ENCODE measurements around the gene DUSP5.

DUSP5 gene, protein sequence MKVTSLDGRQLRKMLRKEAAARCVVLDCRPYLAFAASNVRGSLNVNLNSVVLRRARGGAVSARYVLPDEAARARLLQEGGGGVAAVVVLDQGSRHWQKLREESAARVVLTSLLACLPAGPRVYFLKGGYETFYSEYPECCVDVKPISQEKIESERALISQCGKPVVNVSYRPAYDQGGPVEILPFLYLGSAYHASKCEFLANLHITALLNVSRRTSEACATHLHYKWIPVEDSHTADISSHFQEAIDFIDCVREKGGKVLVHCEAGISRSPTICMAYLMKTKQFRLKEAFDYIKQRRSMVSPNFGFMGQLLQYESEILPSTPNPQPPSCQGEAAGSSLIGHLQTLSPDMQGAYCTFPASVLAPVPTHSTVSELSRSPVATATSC

DNA sequence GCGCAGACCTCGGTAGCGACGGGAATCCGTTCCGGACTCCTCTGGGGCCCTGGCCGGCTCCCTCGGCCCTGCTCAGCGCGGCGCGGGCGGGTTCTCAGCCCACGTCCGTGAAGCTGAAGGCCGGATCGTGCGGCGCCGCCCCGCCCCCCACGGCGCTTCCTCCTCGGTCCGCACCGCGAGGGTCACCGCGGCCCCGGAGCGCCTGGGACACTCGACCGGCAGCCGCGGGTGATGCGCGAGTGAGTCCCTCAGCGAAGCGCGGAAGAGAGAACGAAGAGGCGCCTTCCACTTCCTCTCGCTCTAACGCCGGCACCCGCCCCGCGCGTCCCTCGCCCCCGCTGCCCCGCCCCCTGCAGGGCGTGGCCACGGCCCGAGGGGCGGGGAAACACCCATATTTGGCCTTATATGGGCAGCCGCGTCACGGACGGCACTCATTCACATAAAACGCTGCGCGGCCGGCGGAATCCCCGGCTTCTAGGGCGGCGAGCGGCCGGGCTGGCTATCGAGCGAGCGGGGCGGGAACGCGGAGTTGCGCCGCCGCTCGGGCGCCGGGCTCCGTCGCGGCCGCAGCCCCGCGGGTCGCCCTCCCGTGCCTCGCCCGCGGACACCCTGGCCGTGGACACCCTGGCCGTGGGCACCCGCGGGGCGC, at the start of gene DUSP5:
Gene DUSP5, plus strand, starts transcription at position 470 of the 649 bp plus-strand sequence. CDS start 215 bp downstream, outside the sequence.
- peak within 1 kb of the TSS; percentile 59 for H3K9ac ChIP-seq (ENCODE audit: low read length)
- H3K9me3 ChIP-seq (ENCODE audit: control insufficient read depth, low read depth, low read length), result no peaks in the 10 kb centered on the region
- peaks cover 39% of the 10 kb centered on the region for H3K4me1 ChIP-seq (ENCODE audit: control insufficient read depth, low read depth, low read length)
- peaks cover 40% of the 10 kb centered on the region for H3K27me3 ChIP-seq (ENCODE audit: control insufficient read depth, insufficient read depth, low read length)
- no peak within 1 kb of the TSS for H3K27ac ChIP-seq (ENCODE audit: low read length)
- peak within 1 kb of the TSS; percentile 68 for H3K4me3 ChIP-seq (ENCODE audit: low read length)
- no peaks in the 10 kb centered on the region for H3K36me3 ChIP-seq (ENCODE audit: control insufficient read depth, low read depth, low read length)

DNA sequence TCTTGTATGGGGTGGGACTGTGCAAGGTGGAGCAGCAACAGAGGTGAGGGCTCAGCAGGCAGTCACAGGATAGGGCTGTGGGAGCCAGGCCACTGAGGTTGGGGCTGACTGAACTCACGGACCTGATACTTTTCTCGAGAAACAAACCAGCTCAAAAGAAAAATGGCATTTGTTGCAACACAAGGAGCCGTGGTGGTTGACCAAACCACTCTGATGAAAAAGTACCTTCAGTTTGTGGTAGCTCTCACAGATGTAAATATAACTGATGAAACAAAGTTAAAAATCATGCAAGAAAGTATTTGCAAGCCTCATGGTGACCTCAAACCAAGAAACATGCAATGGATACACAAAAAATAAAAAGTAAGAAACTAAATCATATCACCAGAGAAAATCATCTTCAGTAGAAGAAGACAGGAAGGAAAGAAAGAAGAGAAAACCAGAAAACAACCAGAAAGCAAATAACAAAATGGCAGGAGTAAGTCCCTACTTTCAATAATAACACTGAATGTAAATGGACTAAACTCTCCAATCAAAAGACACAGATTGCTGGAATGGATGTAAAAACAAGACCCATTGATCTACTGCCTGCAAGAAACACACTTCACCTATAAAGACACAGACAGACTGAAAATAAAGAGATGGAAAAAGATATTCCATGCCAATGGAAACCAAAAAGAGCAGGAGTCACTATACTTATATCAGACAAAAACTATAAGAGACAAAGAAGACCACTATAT, 48.9 kb upstream of the DUSP5 start:
- Histone ChIP-seq H3K36me3 (ENCODE audit: control insufficient read depth, low read depth, low read length) (no peaks in the 10 kb centered on the region), H3K9ac (ENCODE audit: low read length) (no peak overlapping the region), H3K27ac (ENCODE audit: low read length) (no peak overlapping the region), H3K27me3 (ENCODE audit: control insufficient read depth, insufficient read depth, low read length) (no peaks in the 10 kb centered on the region), H3K9me3 (ENCODE audit: control insufficient read depth, low read depth, low read length) (no peaks in the 10 kb centered on the region), H3K4me3 (ENCODE audit: low read length) (no peak overlapping the region), H3K4me1 (ENCODE audit: control insufficient read depth, low read depth, low read length) (no peaks in the 10 kb centered on the region)

DNA sequence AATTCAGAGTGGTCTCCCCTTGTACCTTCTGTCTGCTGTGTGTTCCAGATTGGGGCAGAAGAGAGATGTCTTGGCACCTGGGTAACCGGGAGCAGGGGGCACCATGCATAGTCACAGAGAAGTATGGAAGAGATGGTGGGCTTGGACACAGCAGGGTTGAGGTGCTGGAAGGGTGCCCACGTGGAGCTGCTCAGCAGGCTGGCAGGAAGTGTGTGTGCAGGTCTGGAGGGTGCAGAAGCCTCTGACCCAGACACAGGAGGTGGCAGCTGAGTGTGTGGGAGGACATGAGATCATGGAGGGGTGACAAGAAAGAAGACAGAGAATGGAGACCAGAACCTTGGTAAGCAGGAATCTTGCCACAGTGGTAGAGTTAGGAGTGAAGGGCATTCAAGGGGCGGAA, 42.3 kb upstream of the DUSP5 start:
- H3K9ac ChIP-seq (ENCODE audit: low read length), result no peak overlapping the region

DNA sequence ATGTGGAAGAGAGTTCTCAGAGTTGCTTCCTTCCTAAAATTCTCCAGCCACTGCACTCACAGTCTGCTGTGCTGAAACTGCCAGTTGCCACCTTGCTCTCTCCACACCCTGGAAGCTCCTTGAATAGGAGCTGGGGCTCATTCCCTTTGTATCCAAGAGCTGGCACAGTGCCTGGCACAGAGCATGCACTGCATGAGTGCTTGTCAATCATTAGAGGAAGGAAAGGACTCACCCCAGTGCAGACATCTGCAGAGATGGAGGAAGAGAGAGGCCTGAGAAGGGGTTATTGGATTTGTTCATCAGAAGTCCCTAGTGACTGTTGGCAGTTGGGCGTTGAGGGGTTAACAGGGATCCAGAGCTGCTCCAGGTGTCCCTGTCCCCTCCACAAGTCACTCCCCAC, 41.7 kb upstream of the DUSP5 start:
- Histone ChIP-seq H3K4me3 (ENCODE audit: low read length) (no peak overlapping the region), H3K27ac (ENCODE audit: low read length) (no peak overlapping the region), H3K4me1 (ENCODE audit: control insufficient read depth, low read depth, low read length) (no peaks in the 10 kb centered on the region), H3K9me3 (ENCODE audit: control insufficient read depth, low read depth, low read length) (no peaks in the 10 kb centered on the region), H3K9ac (ENCODE audit: low read length) (no peak overlapping the region), H3K36me3 (ENCODE audit: control insufficient read depth, low read depth, low read length) (no peaks in the 10 kb centered on the region), H3K27me3 (ENCODE audit: control insufficient read depth, insufficient read depth, low read length) (no peaks in the 10 kb centered on the region)

More for the DNA sequence above, 42.3 kb upstream of the DUSP5 start:
- Histone ChIP-seq H3K9me3 (ENCODE audit: control insufficient read depth, low read depth, low read length) (no peaks in the 10 kb centered on the region), H3K36me3 (ENCODE audit: control insufficient read depth, low read depth, low read length) (no peaks in the 10 kb centered on the region), H3K27ac (ENCODE audit: low read length) (no peak overlapping the region), H3K27me3 (ENCODE audit: control insufficient read depth, insufficient read depth, low read length) (no peaks in the 10 kb centered on the region), H3K4me1 (ENCODE audit: control insufficient read depth, low read depth, low read length) (no peaks in the 10 kb centered on the region), H3K4me3 (ENCODE audit: low read length) (no peak overlapping the region)

DNA sequence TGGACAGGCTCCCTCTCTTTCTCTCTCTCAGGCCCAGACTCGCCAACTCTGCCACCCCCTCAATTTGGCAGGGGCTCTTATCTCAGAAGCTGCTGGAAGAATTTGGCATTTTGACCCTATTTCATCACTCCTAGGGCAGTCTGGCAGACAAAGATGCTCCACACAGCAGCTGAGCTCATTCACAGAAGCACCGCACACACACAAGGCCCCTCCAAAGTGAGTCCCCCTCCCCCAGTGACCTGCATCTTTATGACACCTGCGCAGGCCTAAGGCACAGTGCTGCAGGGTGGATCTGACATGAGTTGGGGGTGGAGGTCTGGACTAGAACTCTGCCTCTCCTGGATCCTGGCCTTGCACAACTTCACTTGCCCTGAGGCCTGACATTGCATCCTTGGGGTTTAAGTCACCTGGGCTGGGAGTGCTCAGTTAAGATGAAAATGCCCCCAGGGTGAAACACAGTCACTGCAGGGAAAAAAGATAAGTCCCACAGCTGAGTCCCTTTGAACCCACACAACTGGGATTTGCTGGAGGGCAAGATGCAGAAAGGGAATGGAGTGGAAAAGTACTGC, 41.1 kb upstream of the DUSP5 start:
- Histone ChIP-seq H3K27me3 (ENCODE audit: control insufficient read depth, insufficient read depth, low read length) (no peaks in the 10 kb centered on the region), H3K4me3 (ENCODE audit: low read length) (no peak overlapping the region), H3K9me3 (ENCODE audit: control insufficient read depth, low read depth, low read length) (no peaks in the 10 kb centered on the region), H3K27ac (ENCODE audit: low read length) (no peak overlapping the region), H3K9ac (ENCODE audit: low read length) (no peak overlapping the region), H3K36me3 (ENCODE audit: control insufficient read depth, low read depth, low read length) (no peaks in the 10 kb centered on the region), H3K4me1 (ENCODE audit: control insufficient read depth, low read depth, low read length) (no peaks in the 10 kb centered on the region)

DNA sequence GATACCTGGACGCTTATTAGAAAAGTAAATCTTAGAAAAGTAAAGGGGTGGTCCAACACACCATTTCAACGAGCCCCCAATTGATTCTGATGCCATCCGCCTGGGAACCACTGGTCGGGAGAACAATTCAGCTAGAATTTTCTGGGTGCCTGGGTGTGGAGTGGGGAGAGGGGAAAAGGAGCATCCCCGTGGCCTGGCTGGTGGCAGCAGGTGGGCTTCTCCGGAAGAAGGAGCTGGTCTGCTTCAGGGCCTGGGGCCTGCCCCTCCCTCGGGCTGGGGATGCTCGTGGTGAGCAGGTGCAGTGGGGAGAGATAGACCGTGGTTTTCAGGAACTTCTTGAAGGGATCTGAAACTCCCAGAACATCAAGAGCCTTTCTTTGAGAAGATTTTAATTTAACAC, 39.9 kb upstream of the DUSP5 start:
- Histone ChIP-seq H3K9me3 (ENCODE audit: control insufficient read depth, low read depth, low read length) (no peaks in the 10 kb centered on the region), H3K27me3 (ENCODE audit: control insufficient read depth, insufficient read depth, low read length) (no peaks in the 10 kb centered on the region), H3K9ac (ENCODE audit: low read length) (no peak overlapping the region), H3K36me3 (ENCODE audit: control insufficient read depth, low read depth, low read length) (no peaks in the 10 kb centered on the region), H3K27ac (ENCODE audit: low read length) (no peak overlapping the region), H3K4me1 (ENCODE audit: control insufficient read depth, low read depth, low read length) (no peaks in the 10 kb centered on the region), H3K4me3 (ENCODE audit: low read length) (no peak overlapping the region)

DNA sequence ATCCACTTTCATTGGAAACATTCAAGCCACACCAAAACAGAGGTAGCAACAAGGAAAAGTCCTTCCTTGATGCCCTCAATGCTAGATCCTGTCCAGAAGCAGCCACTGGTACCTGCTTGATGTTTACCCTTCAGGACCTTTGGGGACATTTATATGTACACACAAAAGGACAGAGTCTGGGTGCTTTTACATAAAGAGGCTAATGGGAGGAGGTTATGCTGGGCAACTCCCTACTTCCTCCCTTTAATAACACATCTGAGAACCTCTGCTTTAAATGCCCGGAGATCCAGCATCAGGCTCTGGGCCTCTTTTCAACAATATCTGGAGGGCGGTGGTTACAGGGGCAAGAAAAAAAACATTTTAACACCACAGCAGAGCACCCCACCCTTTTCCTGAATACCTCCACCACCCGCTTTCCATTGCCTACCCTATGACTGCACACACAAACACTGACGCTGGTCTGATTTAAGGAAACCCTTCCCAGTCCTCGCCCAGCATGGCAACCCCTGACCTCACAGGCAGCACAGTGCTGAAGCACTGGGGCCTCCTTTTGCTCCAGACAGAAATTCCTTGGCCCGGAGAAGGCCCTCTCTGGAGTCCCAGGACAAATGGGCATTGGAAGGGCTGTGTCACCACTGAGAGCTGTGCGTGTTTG, 39.3 kb upstream of the DUSP5 start:
- Histone ChIP-seq H3K36me3 (ENCODE audit: control insufficient read depth, low read depth, low read length) (no peaks in the 10 kb centered on the region), H3K4me3 (ENCODE audit: low read length) (no peak overlapping the region), H3K4me1 (ENCODE audit: control insufficient read depth, low read depth, low read length) (no peaks in the 10 kb centered on the region), H3K27ac (ENCODE audit: low read length) (no peak overlapping the region), H3K9ac (ENCODE audit: low read length) (no peak overlapping the region), H3K27me3 (ENCODE audit: control insufficient read depth, insufficient read depth, low read length) (no peaks in the 10 kb centered on the region), H3K9me3 (ENCODE audit: control insufficient read depth, low read depth, low read length) (no peaks in the 10 kb centered on the region)

DNA sequence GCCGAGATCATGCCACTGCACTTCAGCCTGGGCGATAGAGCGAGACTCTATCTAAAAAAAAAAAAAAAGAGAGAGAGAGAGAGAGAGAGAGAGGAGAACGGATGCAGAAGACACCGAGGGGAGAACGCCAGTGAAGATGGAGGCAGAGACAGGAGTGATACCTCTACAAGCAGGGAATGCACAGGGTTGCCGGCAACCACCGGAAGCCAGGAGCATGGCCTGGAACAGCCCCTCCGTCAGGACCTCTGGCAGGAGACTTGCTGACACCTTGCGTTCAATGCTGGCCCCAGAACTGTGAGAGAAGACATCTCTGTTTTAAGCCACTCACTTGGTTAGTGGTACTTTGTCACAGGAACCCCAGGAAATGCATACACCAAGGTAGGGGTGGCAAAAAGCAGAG, 38.1 kb upstream of the DUSP5 start:
- Histone ChIP-seq H3K27ac (ENCODE audit: low read length) (no peak overlapping the region), H3K9ac (ENCODE audit: low read length) (no peak overlapping the region), H3K4me3 (ENCODE audit: low read length) (no peak overlapping the region), H3K27me3 (ENCODE audit: control insufficient read depth, insufficient read depth, low read length) (no peaks in the 10 kb centered on the region), H3K36me3 (ENCODE audit: control insufficient read depth, low read depth, low read length) (no peaks in the 10 kb centered on the region), H3K9me3 (ENCODE audit: control insufficient read depth, low read depth, low read length) (no peaks in the 10 kb centered on the region), H3K4me1 (ENCODE audit: control insufficient read depth, low read depth, low read length) (no peaks in the 10 kb centered on the region)

DNA sequence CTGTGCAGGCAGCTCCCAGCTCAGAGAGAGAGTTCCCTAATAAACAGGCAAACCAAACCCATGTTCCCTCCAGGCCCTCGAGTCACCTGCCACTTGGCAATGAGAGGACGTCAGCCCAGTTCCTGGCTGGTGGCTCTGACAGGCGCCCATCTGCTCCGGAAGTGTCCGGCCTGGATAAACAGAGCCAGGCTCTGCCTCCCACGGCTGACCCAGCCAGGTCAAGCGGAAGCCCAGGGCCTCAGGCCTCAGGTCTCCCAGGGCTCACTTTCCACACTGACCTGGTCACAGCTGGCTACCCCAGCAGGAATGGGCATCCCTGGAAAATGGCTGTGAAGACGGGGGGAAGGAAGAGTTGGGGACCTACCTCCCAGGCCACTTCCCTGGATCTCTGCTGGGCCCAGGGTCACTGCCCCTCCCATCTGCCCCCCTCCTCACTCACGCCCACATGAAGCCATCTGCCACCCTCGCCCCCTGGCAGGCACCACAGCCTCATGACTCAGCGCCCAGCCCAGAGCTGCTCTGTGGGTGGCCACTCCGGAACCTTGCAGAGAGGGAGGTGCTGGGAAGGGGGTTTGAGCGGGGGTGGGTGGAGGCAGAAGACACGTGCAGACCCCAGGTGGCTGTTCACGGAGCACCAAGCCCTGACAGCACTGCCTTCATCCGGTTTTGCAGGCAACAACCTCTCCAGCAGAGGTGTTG, 37.4 kb upstream of the DUSP5 start:
- no peaks in the 10 kb centered on the region for H3K4me1 ChIP-seq (ENCODE audit: control insufficient read depth, low read depth, low read length)
- no peaks in the 10 kb centered on the region for H3K27me3 ChIP-seq (ENCODE audit: control insufficient read depth, insufficient read depth, low read length)
- no peak overlapping the region for H3K4me3 ChIP-seq (ENCODE audit: low read length)
- H3K9ac ChIP-seq (ENCODE audit: low read length), result no peak overlapping the region
- no peak overlapping the region for H3K27ac ChIP-seq (ENCODE audit: low read length)
- H3K9me3 ChIP-seq (ENCODE audit: control insufficient read depth, low read depth, low read length), result no peaks in the 10 kb centered on the region
- H3K36me3 ChIP-seq (ENCODE audit: control insufficient read depth, low read depth, low read length), result no peaks in the 10 kb centered on the region

DNA sequence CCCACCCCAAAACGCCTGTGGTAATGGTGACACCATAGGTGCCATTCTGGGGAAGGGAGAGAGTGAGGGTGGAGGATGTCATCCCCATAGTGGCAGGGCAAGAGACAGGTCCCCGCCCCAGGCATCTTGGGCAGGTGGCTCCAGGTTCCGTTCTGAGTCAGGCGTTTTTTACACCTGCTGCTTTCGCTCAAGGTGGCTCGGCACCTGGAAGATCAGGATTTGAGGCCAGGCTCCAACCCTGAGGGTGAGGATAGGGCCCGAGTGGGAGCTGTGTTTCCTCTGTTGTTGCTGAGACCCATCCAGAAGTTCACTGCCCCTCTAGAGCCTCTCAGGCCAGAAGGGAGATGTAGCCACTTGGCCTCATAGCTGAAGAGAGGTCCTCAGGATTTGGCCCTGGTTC, 36.6 kb upstream of the DUSP5 start:
- Histone ChIP-seq H3K4me1 (ENCODE audit: control insufficient read depth, low read depth, low read length) (no peaks in the 10 kb centered on the region), H3K4me3 (ENCODE audit: low read length) (no peak overlapping the region), H3K36me3 (ENCODE audit: control insufficient read depth, low read depth, low read length) (no peaks in the 10 kb centered on the region), H3K27ac (ENCODE audit: low read length) (no peak overlapping the region), H3K27me3 (ENCODE audit: control insufficient read depth, insufficient read depth, low read length) (no peaks in the 10 kb centered on the region), H3K9me3 (ENCODE audit: control insufficient read depth, low read depth, low read length) (no peaks in the 10 kb centered on the region), H3K9ac (ENCODE audit: low read length) (no peak overlapping the region)

Data from iPS-18a (cell line).